GM12878 (cell line): ENCODE data around the gene STK33. TPM values are rescaled to one million over a fixed set of nuclear protein-coding genes. Genes with fewer than 3 reads are reported as not detected.

Experiments
- ATAC-seq: fragments of 200-7000 bp; cut with Tn5 transposase; 3 replicates; pipeline ENCODE4 v1.9.1; 2020; ENCODE audit warnings: mild to moderate bottlenecking, moderate library complexity
- BruUV-seq: library from RNA; stranded (reverse); fragments of 400-500 nt; replicated peaks from 2 replicates; lab custom pipeline; 2021; lab: Mats Ljungman, UMichigan
- CTCF ChIA-PET: fragments of 300-600 bp; sonication (Branson Sonifier 250); formaldehyde crosslinking; extraction: SDS; loops from one replicate; lab custom pipeline; 2021; ENCODE audit warnings: inconsistent platforms; lab: Yijun Ruan, JAX
- POLR2A ChIA-PET: fragments of 350-600 bp; formaldehyde crosslinking; extraction: SDS; loops from one replicate; lab custom pipeline; 2021; ENCODE audit warnings: inconsistent platforms; lab: Charles Lee
- RAD21 ChIA-PET: fragments of 300-600 bp; sonication (Branson Sonifier 250); formaldehyde crosslinking; loops from one replicate; lab custom pipeline; 2023; ENCODE audit warnings: antibody characterized with exemption; ENCODE audit not compliant: unreplicated experiment; lab: Charles Lee
- SMC1A ChIA-PET: fragments of 300-600 bp; sonication (Branson Sonifier 250); formaldehyde crosslinking; loops from one replicate; lab custom pipeline; 2023; ENCODE audit not compliant: unreplicated experiment, uncharacterized antibody; lab: Charles Lee
- DNase-seq: peaks from one replicate; pipeline ENCODE4 v3.0.0-alpha.2; 2011; ENCODE audit warnings: low read depth, low spot score
- FAIRE-seq: peaks from 3 replicates; lab custom pipeline; 2011; peaks lifted over from hg19 to GRCh38; lab: Jason Lieb, UNC
- H2AFZ ChIP-seq: 2 replicates; pipeline ENCODE4 v1.6.0; 2011; ENCODE audit warnings: low read depth, low read length, control low read depth; ENCODE audit not compliant: control insufficient read depth
- H3K27ac ChIP-seq: 2 replicates; pipeline ENCODE4 v1.5.1; 2011; ENCODE audit warnings: control low read depth; ENCODE audit not compliant: control insufficient read depth, insufficient read depth
- H3K27me3 ChIP-seq, 2 experiments: replicated peaks in 1 of 2; 2 replicates each; pipeline versions ENCODE4 v1.6.0 to v1.6.1; 2011; ENCODE audit warnings: low read length in 1 of 2; ENCODE audit not compliant: control insufficient read depth in 2 of 2, insufficient read depth in 2 of 2
- H3K36me3 ChIP-seq, 2 experiments: 2 replicates each; pipeline ENCODE4 v1.5.1; 2011; ENCODE audit warnings: low read length in 1 of 2; ENCODE audit not compliant: control insufficient read depth in 2 of 2, insufficient read depth in 2 of 2
- H3K4me1 ChIP-seq: 2 replicates; pipeline ENCODE4 v1.6.1; 2011; ENCODE audit warnings: mild to moderate bottlenecking, low read length, moderate library complexity, mixed read lengths; ENCODE audit not compliant: control insufficient read depth, insufficient read depth
- H3K4me2 ChIP-seq: 2 replicates; pipeline ENCODE4 v1.6.0; 2011; ENCODE audit warnings: control low read depth; ENCODE audit not compliant: control insufficient read depth, insufficient read depth
- H3K4me3 ChIP-seq: fragments of 200-600 bp; sonication (generic); 2 replicates; pipeline ENCODE4 v1.5.1; 2016
- H3K79me2 ChIP-seq: 2 replicates; pipeline ENCODE4 v1.6.0; 2011; ENCODE audit warnings: low read length; ENCODE audit not compliant: control insufficient read depth, insufficient read depth
- H3K9ac ChIP-seq: 2 replicates; pipeline ENCODE4 v1.8.0; 2011; ENCODE audit warnings: low read length, control low read depth, mixed read lengths; ENCODE audit not compliant: control insufficient read depth, insufficient read depth
- H3K9me3 ChIP-seq: replicated peaks from 3 replicates; pipeline ENCODE4 v1.5.1; 2011; ENCODE audit warnings: mild to moderate bottlenecking, low read length; ENCODE audit not compliant: control insufficient read depth, insufficient read depth
- H4K20me1 ChIP-seq: 2 replicates; pipeline ENCODE4 v1.6.0; 2011; ENCODE audit not compliant: control insufficient read depth, insufficient read depth
- BMI1 ChIP-seq: fragments of 450-650 bp; IDR thresholded peaks from 2 replicates; pipeline ENCODE4 v1.6.1; 2016; ENCODE audit warnings: mild to moderate bottlenecking, moderate library complexity, borderline replicate concordance
- CEBPB ChIP-seq, 2 experiments: fragments of 150-350 bp in 1 of 2; IDR thresholded peaks; 2 replicates each; pipeline ENCODE4 v1.6.1; 2012 to 2014; ENCODE audit warnings: low read depth in 2 of 2, low read length in 2 of 2, borderline replicate concordance in 1 of 2, inconsistent platforms in 1 of 2
- CHD2 ChIP-seq: IDR thresholded peaks from 2 replicates; pipeline ENCODE4 v1.6.1; 2011; ENCODE audit warnings: low read depth, low read length, improper control_type of control experiment, borderline replicate concordance
- ESRRA ChIP-seq: IDR thresholded peaks from 2 replicates; pipeline ENCODE4 v1.6.1; 2012; ENCODE audit warnings: mild to moderate bottlenecking, low read length, improper control_type of control experiment
- FOS ChIP-seq: IDR thresholded peaks from 3 replicates; pipeline ENCODE4 v1.6.1; 2011; ENCODE audit warnings: borderline replicate concordance; ENCODE audit not compliant: insufficient read length; ENCODE audit errors: extremely low read depth
- KAT2A ChIP-seq: conservative IDR thresholded peaks from 2 replicates; pipeline ENCODE4 v1.6.1; 2011; ENCODE audit warnings: low read depth, low read length; ENCODE audit not compliant: control insufficient read depth
- KDM1A ChIP-seq: fragments of 200-600 bp; sonication (generic); IDR thresholded peaks from 2 replicates; pipeline ENCODE4 v1.6.1; 2016; ENCODE audit warnings: borderline replicate concordance
- NFIC ChIP-seq: IDR thresholded peaks from 2 replicates; pipeline ENCODE4 v1.6.1; 2012; ENCODE audit warnings: low read depth, mild to moderate bottlenecking, inconsistent platforms, low read length, moderate library complexity
- RAD21 ChIP-seq: IDR thresholded peaks from 2 replicates; pipeline ENCODE4 v1.6.1; 2011; ENCODE audit warnings: mild to moderate bottlenecking, low read depth, low read length, moderate library complexity; ENCODE audit not compliant: insufficient read depth
- RB1 ChIP-seq: fragments of 450-650 bp; formaldehyde crosslinking; IDR thresholded peaks from 2 replicates; pipeline ENCODE4 v1.6.1; 2017; ENCODE audit warnings: mild to moderate bottlenecking, borderline replicate concordance
- RCOR1 ChIP-seq: conservative IDR thresholded peaks from 2 replicates; pipeline ENCODE4 v1.6.1; 2012; ENCODE audit warnings: low read depth, low read length, improper control_type of control experiment
- RUNX3 ChIP-seq: IDR thresholded peaks from 2 replicates; pipeline ENCODE4 v1.6.1; 2012; ENCODE audit warnings: low read length, inconsistent platforms
- SKIL ChIP-seq: fragments of 450-650 bp; IDR thresholded peaks from 2 replicates; pipeline ENCODE4 v1.6.1; 2017; ENCODE audit warnings: mild to moderate bottlenecking, low read depth, inconsistent platforms; ENCODE audit not compliant: poor library complexity, severe bottlenecking
- USF1 ChIP-seq: IDR thresholded peaks from 2 replicates; pipeline ENCODE4 v1.6.1; 2011; ENCODE audit warnings: borderline replicate concordance, low read depth, mild to moderate bottlenecking, moderate library complexity, mixed read lengths, low read length; ENCODE audit not compliant: insufficient read depth; ENCODE audit errors: extremely low read length
- YY1 ChIP-seq: IDR thresholded peaks from 2 replicates; pipeline ENCODE4 v1.6.1; 2011; ENCODE audit warnings: low read depth, mild to moderate bottlenecking, low read length
- ZNF217 ChIP-seq: fragments of 450-650 bp; IDR thresholded peaks from 2 replicates; pipeline ENCODE4 v1.6.1; 2017; ENCODE audit warnings: antibody characterized with exemption, mild to moderate bottlenecking
- ZNF384 ChIP-seq: IDR thresholded peaks from 2 replicates; pipeline ENCODE4 v1.6.1; 2012; ENCODE audit warnings: low read depth, mild to moderate bottlenecking, low read length, improper control_type of control experiment, borderline replicate concordance
- ZNF622 ChIP-seq: fragments of 450-650 bp; IDR thresholded peaks from 2 replicates; pipeline ENCODE4 v1.6.1; 2017; ENCODE audit warnings: mild to moderate bottlenecking, inconsistent platforms
- WGBS: methylation state at CpG from one replicate; pipeline ENCODE4 v1.1.6; 2016; ENCODE audit warnings: low lambda C conversion rate; ENCODE audit not compliant: insufficient replicate concordance, insufficient coverage; ENCODE audit errors: missing lambda C conversion rate; 5-methylcytosine and 5-hydroxymethylcytosine counted together
- in situ Hi-C: fragments of 300-500 bp; cut with MboI; formaldehyde crosslinking; loops from 9 replicates; pipeline ENCODE4 v1.14.3; 2018; ENCODE audit warnings: mixed read lengths
- intact Hi-C: fragments of 100-400 bp; cut with micrococcal nuclease; formaldehyde crosslinking; loops from one replicate; pipeline ENCODE4 v1.14.2; 2022; ENCODE audit not compliant: unreplicated experiment
- polyA plus RNA-seq, 11 experiments: library from polyadenylated mRNA; depleted of rRNA in 4 of 11; unstranded in 6 of 11; stranded (reverse) in 5 of 11; fragments of >200 nt; fragmentation: Nextera tagmentation in 4 of 11; fragmentation: Illumina TruSeq in 1 of 11; extraction: Ambion mirVana in 4 of 11; extraction: Trizol in 1 of 11; gene quantifications; 1 replicate in 1 of 11; 2 replicates in 10 of 11; pipeline versions ENCODE4 v1.2.1 to v1.2.3, GENCODE V29; 2011 to 2016; ENCODE audit warnings: inconsistent platforms in 2 of 11, missing spikeins in 2 of 11, low read depth in 1 of 11
- total RNA-seq, 4 experiments: library from RNA; depleted of rRNA in 3 of 4; stranded (reverse); fragments of >200 nt in 3 of 4; fragmentation: Illumina TruSeq in 1 of 4; extraction: Trizol in 1 of 4; gene quantifications; 2 replicates each; pipeline versions ENCODE4 v1.2.1 to v1.2.3, GENCODE V29; 2013 to 2021
- TF ChIP-seq, protein P1 (sequence below): fragments of 150-350 bp; IDR thresholded peaks from 2 replicates; pipeline ENCODE4 v1.6.1; 2016; ENCODE audit warnings: low read depth, low read length

STK33 gene
- total and polyA plus RNA-seq, 10 of the 15 experiments (the other 5 are each of a cell fraction or from before 2014, with no cell fraction given) = 5.2 to 27.3 (median 18.3) TPM

GRCh38 chr11:8356216-8356615 is 237.8 kb downstream of the STK33 start:
- Histone ChIP-seq H3K27me3 (no peaks in the 10 kb centered on the region), H3K4me3 (no peak overlapping the region), H3K4me1 (peaks cover 12% of the 10 kb centered on the region), H3K4me2 (no peak overlapping the region), H4K20me1 (no peaks in the 10 kb centered on the region), H3K9me3 (no peaks in the 10 kb centered on the region), H3K79me2 (no peaks in the 10 kb centered on the region), H3K9ac (no peak overlapping the region), H2AFZ (no peak overlapping the region), H3K36me3 (no peaks in the 10 kb centered on the region), H3K27ac (no peak overlapping the region)
- BruUV-seq = no TSS peak
- no peak for FAIRE-seq
- ChIA-PET CTCF (no interaction called here), POLR2A (no interaction called here), SMC1A (interaction anchor here (1.1 kb wide), 1 partner anchor 13 kb away, joined by 3 read pairs; no protein-coding TSS in a partner anchor), RAD21 (interaction anchor here (1.4 kb wide), 1 partner anchor 211 kb away, joined by 3 read pairs; no protein-coding TSS in a partner anchor)
- intact Hi-C loops (no loop called here), in situ Hi-C loops (no loop called here)
- WGBS = 58% methylated on average over 8 of the region's 8 CpGs
- TF ChIP-seq RB1 (no peak), YY1 (no peak), CEBPB (IDR thresholded peaks at IDR 0.05; ENCODE audit: borderline replicate concordance in 1 of 2, low read depth in 2 of 2, low read length in 2 of 2) (no peak), FOS (no peak), RUNX3 (no peak), ZNF217 (no peak), KDM1A (no peak), ZNF622 (no peak), SKIL (no peak), USF1 (no peak), RCOR1 (no peak), ESRRA (no peak), CHD2 (no peak), BMI1 (no peak), NFIC (no peak), RAD21 (no peak), ZNF384 (no peak), KAT2A (no peak)
- TF ChIP-seq, protein P1, sequence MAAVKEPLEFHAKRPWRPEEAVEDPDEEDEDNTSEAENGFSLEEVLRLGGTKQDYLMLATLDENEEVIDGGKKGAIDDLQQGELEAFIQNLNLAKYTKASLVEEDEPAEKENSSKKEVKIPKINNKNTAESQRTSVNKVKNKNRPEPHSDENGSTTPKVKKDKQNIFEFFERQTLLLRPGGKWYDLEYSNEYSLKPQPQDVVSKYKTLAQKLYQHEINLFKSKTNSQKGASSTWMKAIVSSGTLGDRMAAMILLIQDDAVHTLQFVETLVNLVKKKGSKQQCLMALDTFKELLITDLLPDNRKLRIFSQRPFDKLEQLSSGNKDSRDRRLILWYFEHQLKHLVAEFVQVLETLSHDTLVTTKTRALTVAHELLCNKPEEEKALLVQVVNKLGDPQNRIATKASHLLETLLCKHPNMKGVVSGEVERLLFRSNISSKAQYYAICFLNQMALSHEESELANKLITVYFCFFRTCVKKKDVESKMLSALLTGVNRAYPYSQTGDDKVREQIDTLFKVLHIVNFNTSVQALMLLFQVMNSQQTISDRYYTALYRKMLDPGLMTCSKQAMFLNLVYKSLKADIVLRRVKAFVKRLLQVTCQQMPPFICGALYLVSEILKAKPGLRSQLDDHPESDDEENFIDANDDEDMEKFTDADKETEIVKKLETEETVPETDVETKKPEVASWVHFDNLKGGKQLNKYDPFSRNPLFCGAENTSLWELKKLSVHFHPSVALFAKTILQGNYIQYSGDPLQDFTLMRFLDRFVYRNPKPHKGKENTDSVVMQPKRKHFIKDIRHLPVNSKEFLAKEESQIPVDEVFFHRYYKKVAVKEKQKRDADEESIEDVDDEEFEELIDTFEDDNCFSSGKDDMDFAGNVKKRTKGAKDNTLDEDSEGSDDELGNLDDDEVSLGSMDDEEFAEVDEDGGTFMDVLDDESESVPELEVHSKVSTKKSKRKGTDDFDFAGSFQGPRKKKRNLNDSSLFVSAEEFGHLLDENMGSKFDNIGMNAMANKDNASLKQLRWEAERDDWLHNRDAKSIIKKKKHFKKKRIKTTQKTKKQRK = no peak
- DNase-seq = no peak
- no peak for ATAC-seq
